ENCODE data around the gene DNAH17.

Gene DNAH17

DNA sequence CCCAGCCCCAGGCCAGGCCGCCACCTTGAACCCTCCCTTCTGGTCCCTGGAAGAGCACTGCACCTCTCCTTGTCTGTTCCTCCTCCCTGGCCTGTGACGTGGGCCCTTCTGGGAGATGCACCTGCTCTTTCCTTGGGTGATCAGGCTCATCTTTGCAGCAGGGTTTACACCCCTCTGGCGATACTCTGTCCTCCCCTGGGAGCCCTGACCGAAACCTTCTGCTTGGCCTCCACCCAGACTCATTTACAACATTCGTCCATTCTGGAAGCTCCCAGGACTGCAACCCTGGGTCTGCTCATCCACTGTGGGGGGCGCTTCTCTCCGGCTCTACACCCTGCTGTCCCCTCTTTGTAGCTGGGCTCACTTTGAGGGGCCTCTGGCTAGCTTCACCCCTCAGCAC, 125.4 kb downstream of the DNAH17 start:
- ChIA-PET CTCF (no interaction called here), POLR2A (ENCODE audit: low non-redundant PET) (interaction anchor here (0.7 kb wide), 1 partner anchor 35 kb away, joined by 4 read pairs; no protein-coding TSS in a partner anchor)
- TF ChIP-seq, protein P1, sequence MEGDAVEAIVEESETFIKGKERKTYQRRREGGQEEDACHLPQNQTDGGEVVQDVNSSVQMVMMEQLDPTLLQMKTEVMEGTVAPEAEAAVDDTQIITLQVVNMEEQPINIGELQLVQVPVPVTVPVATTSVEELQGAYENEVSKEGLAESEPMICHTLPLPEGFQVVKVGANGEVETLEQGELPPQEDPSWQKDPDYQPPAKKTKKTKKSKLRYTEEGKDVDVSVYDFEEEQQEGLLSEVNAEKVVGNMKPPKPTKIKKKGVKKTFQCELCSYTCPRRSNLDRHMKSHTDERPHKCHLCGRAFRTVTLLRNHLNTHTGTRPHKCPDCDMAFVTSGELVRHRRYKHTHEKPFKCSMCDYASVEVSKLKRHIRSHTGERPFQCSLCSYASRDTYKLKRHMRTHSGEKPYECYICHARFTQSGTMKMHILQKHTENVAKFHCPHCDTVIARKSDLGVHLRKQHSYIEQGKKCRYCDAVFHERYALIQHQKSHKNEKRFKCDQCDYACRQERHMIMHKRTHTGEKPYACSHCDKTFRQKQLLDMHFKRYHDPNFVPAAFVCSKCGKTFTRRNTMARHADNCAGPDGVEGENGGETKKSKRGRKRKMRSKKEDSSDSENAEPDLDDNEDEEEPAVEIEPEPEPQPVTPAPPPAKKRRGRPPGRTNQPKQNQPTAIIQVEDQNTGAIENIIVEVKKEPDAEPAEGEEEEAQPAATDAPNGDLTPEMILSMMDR (conservative IDR thresholded peaks at IDR 0.05; ENCODE audit: low read depth), result no peak
- no peak overlapping the region for H3K27ac ChIP-seq
- no peak for DNase-seq (ENCODE audit: low spot score)

DNA sequence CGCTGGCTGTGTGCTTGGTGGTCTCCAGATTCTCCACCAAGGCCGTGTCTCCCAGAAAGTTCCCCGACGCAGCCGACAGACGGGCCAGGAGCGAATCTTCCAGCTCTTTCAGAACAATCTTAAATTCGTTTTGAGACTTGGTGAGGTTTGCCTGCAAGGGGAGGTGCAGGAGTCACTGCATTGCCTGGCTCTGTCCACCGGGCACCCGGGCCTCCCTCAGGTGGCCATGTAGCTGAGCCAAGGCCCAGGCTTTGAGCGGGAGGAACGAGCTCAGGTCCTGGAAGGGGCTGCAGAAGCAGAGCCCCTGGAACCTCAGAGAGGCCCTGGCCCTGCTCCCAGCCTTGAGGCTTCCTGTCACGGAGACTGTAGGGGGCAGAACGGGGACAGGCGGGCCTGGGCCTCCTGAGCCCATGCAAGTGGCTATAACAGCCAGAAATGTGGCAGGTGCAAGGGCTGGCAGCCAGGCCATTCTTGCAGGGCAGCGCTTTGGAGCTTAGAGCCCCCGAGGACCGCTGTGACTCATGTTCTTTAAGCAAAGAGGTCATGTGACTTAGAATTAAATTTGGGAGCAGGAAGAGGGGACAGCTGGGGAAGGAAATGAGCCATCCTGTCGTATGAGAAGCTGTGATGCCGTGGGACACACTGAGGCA, 126.4 kb downstream of the DNAH17 start:
- DNase-seq (ENCODE audit: low spot score), result no peak
- no peak overlapping the region for H3K27ac ChIP-seq
- ChIA-PET POLR2A (ENCODE audit: low non-redundant PET) (interaction anchor here (0.7 kb wide), 1 partner anchor 36 kb away, joined by 4 read pairs; no protein-coding TSS in a partner anchor), CTCF (no interaction called here)
- TF ChIP-seq, protein P1 (conservative IDR thresholded peaks at IDR 0.05; ENCODE audit: low read depth), result no peak

DNA sequence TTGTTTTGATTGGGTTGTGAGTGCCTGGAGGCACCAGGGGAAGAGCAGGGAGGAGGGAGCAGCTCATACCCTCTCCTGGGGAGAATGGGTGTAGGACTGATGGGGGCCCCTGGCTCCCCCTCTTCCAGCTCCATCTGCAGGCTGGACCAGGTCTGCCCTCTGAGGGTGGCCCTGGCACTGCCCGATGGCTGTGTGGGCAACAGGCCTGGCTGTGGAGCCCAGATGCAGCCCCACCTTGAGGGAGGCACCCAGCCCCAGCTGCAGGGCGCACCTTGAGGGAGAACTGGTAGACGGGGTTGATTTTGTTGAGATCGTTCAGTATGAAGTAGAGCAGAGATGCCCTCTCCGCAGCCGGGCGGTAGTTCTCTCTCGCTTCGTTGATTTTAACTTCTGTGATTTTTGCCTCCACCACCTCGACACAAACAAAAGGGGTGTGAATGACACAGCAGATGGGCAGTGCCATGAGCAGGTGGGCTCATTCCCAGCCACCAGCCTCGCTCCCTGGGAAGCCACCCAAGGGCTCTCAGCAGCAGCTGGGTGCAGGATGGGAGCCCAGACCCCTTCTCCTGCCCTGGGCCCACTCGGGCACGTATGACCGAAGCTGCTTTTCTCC, 127.1 kb downstream of the DNAH17 start:
- TF ChIP-seq, protein P1 (conservative IDR thresholded peaks at IDR 0.05; ENCODE audit: low read depth), result no peak
- no peak for DNase-seq (ENCODE audit: low spot score)
- CTCF ChIA-PET, result no interaction called here
- no peak overlapping the region for H3K27ac ChIP-seq
- POLR2A ChIA-PET (ENCODE audit: low non-redundant PET), result no interaction called here

DNA sequence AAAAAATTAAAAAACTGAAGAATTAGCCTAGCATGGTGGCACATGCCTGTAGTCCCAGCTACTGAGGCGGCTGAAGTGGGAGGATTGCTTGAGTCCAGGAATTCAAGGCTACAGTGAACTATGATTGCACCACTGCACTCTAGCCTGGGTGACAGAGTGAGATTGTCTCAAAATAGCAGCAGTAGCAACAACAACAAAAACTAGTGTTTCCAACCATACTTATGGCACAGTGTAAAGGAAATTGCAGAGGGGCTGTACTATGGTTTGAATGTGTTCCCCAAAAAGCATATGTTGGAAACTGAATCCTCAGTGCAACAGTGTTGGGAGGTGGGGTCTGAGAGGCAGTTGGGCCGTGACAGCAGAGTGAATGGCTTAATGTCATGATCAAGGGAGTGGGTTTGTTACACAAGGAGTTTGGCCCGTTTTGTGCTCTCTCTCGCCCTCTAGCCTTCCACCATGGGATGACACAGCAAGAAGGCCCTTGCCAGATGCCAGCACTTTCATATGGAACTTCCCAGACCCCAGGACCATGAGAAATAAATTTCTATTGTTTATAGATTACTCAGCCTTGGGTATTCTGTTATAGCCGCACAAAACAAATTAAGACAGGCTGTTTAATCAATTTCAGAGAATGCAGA, 128.7 kb downstream of the DNAH17 start:
- POLR2A ChIA-PET (ENCODE audit: low non-redundant PET), result no interaction called here

DNA sequence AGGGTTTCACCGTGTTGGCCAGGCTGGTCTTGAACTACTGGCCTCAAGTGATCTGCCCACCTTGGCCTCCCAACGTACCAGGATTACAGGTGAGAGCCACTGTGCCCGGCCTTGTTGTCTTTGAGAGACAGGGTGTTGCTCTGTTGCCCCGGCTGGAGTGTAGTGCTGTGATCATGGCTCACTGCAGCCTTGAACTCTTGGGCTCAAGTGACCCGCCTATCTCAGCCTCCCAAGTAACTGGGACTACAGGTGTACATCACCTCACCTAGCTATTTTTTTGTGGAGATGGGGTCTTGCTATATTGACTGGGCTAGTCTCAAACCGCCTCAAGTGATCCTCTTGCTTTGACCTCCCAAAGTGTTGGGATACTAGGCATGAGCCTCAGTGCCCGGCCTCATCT, 130.4 kb downstream of the DNAH17 start:
- CTCF ChIA-PET, result no interaction called here
- TF ChIP-seq, protein P1 (conservative IDR thresholded peaks at IDR 0.05; ENCODE audit: low read depth), result no peak
- DNase-seq (ENCODE audit: low spot score), result no peak
- H3K27ac ChIP-seq, result no peak overlapping the region
- POLR2A ChIA-PET (ENCODE audit: low non-redundant PET), result no interaction called here

More for the DNA sequence above, 128.7 kb downstream of the DNAH17 start:
- H3K27ac ChIP-seq, result no peak overlapping the region
- CTCF ChIA-PET, result interaction anchor here (0.8 kb wide), 1 partner anchor 14 kb away, joined by 3 read pairs; no protein-coding TSS in a partner anchor
- TF ChIP-seq, protein P1 (conservative IDR thresholded peaks at IDR 0.05; ENCODE audit: low read depth), result no peak
- DNase-seq (ENCODE audit: low spot score), result no peak

DNA sequence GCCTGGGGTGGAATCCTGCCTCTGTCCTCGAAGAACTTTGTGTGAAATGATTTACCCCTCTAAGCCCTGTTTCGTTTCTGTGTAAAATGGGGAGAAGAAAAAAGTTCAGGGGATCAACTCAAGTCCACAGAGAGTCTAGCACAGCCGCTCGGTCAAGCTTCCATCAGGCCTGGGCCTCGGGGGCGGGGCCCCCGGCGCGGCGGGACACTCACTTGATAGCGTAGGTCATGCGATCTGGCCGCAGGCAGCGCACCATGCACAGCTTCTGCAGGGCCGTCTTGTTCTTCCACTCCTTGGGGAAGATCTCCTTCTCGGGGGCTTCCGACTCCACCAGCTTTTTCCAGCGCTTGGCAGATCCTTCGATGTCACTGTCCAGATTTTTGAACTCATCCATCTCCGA, 132.8 kb downstream of the DNAH17 start:
- no peak for DNase-seq (ENCODE audit: low spot score)
- H3K27ac ChIP-seq, result no peak overlapping the region
- ChIA-PET POLR2A (ENCODE audit: low non-redundant PET) (no interaction called here), CTCF (no interaction called here)
- TF ChIP-seq, protein P1 (conservative IDR thresholded peaks at IDR 0.05; ENCODE audit: low read depth), result no peak
